Measurements from ENCODE around the gene BCAP31.
"Not testable (repeated sequence)": the region's sequence is repeated elsewhere in the genome, so short reads cannot be mapped to it uniquely, and the experiment has no call there.

BCAP31 gene

GRCh38 chrX:153687121-153688039 is 36.8 kb downstream of the BCAP31 start, which contains the start of gene SLC6A8:
TSS of gene SLC6A8 (plus strand) at chrX:153687926. CDS start at chrX:153688575, 649 bp downstream.
- Mint-ChIP-seq H3K9me3 (peaks cover 14% of the 10 kb centered on the region), H3K4me3 (peak within 1 kb of the TSS; percentile 69 to 81 (median 76)), H3K27me3 (ENCODE audit: low read depth) (peaks cover 3% of the 10 kb centered on the region), H3K4me1 (peaks cover 7% of the 10 kb centered on the region), H3K36me3 (ENCODE audit: low read depth) (no peaks in the 10 kb centered on the region), H3K27ac (peak within 1 kb of the TSS; percentile 84 to 95 (median 92))
- TF ChIP-seq CTCF (IDR thresholded peaks at IDR 0.05; ENCODE audit: unreplicated experiment in 3 of 3), result peak; percentile 30 to 47 (median 37)

- peaks cover 3% of the 10 kb centered on the region for H3K27me3 Mint-ChIP-seq (ENCODE audit: low read depth)
- peak overlapping the region; percentile 84 to 95 (median 92) for H3K27ac Mint-ChIP-seq
- H3K9me3 Mint-ChIP-seq, result peaks cover 16% of the 10 kb centered on the region
- no peaks in the 10 kb centered on the region for H3K36me3 Mint-ChIP-seq (ENCODE audit: low read depth)
- no peak for TF ChIP-seq CTCF (IDR thresholded peaks at IDR 0.05; ENCODE audit: unreplicated experiment in 3 of 3)
- H3K4me1 Mint-ChIP-seq, result peaks cover 7% of the 10 kb centered on the region
- peak overlapping the region; percentile 65 to 76 (median 67) for H3K4me3 Mint-ChIP-seq
Measured at GRCh38 chrX:153686711-153687110, 37.5 kb downstream of the BCAP31 start.

- Mint-ChIP-seq H3K4me1 (peaks cover 7% of the 10 kb centered on the region), H3K4me3 (peak overlapping the region; percentile 65 to 76 (median 67)), H3K27me3 (ENCODE audit: low read depth) (peaks cover 6% of the 10 kb centered on the region)
Measured at GRCh38 chrX:153685751-153686696, 38.2 kb downstream of the BCAP31 start.

GRCh38 chrX:153685156-153685536 is 39.0 kb downstream of the BCAP31 start:
- peak overlapping the region in 1 of 3 experiments; percentile 27 for H3K4me3 Mint-ChIP-seq
- TF ChIP-seq CTCF (IDR thresholded peaks at IDR 0.05; ENCODE audit: unreplicated experiment in 3 of 3), result no peak
- H3K9me3 Mint-ChIP-seq, result peaks cover 20% of the 10 kb centered on the region
- H3K27me3 Mint-ChIP-seq (ENCODE audit: low read depth), result peaks cover 6% of the 10 kb centered on the region
- peak overlapping the region in 1 of 3 experiments; percentile 40 for H3K27ac Mint-ChIP-seq
- no peaks in the 10 kb centered on the region for H3K36me3 Mint-ChIP-seq (ENCODE audit: low read depth)
- peaks cover 7% of the 10 kb centered on the region for H3K4me1 Mint-ChIP-seq

More at GRCh38 chrX:153685751-153686696, 38.2 kb downstream of the BCAP31 start:
- TF ChIP-seq CTCF (IDR thresholded peaks at IDR 0.05; ENCODE audit: unreplicated experiment in 3 of 3), result no peak
- Mint-ChIP-seq H3K9me3 (peaks cover 18% of the 10 kb centered on the region), H3K36me3 (ENCODE audit: low read depth) (no peaks in the 10 kb centered on the region), H3K27ac (peak overlapping the region; percentile 84 to 95 (median 92))

GRCh38 chrX:153684467-153685155 is 39.6 kb downstream of the BCAP31 start:
- H3K27me3 Mint-ChIP-seq (ENCODE audit: low read depth), result peaks cover 6% of the 10 kb centered on the region
- peak overlapping the region in 1 of 3 experiments; percentile 38 for H3K4me3 Mint-ChIP-seq
- peaks cover 24% of the 10 kb centered on the region for H3K9me3 Mint-ChIP-seq
- no peaks in the 10 kb centered on the region for H3K36me3 Mint-ChIP-seq (ENCODE audit: low read depth)
- TF ChIP-seq CTCF (IDR thresholded peaks at IDR 0.05; ENCODE audit: unreplicated experiment in 3 of 3), result no peak
- H3K4me1 Mint-ChIP-seq, result peaks cover 7% of the 10 kb centered on the region
- peak overlapping the region in 2 of 3 experiments; percentile 45 to 54 for H3K27ac Mint-ChIP-seq

- H3K36me3 Mint-ChIP-seq (ENCODE audit: low read depth); H3K4me3 Mint-ChIP-seq; H3K4me1 Mint-ChIP-seq; H3K27me3 Mint-ChIP-seq (ENCODE audit: low read depth): not testable (repeated sequence)
- Mint-ChIP-seq H3K27ac (peak overlapping the region in 1 of 3 experiments; percentile 58), H3K9me3 (peaks cover 24% of the 10 kb centered on the region)
Measured at GRCh38 chrX:153683486-153683885, 40.7 kb downstream of the BCAP31 start.

Measured in nephron (organoid).